ENCODE measurements around the gene MAP3K7.

MAP3K7 gene

DNA sequence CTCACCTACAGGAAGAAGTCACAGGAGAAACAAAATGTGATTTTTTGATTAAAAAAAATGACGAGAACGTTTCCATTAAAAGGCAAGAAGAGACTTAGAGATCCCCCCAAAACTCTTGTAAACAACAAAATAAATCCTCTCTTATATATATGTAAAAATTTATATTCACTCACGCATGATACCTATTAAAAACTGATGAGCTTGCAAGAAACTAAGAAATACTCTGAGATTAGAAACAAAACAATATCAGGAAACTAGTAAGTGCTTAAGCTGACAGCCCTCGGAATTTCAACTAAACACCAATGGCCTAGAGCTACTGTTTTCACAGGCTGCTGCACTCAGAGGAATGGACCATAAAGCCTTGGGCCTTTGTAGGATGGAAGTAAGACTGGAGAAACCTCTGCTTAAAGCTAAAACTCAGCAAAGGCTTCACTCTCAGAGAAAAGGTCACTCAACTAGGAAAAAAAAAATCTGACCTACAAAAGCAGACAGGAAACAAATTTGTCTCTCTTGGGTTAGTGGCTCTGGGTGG is 63.0 kb downstream of the MAP3K7 start:
- no peak for DNase-seq

DNA sequence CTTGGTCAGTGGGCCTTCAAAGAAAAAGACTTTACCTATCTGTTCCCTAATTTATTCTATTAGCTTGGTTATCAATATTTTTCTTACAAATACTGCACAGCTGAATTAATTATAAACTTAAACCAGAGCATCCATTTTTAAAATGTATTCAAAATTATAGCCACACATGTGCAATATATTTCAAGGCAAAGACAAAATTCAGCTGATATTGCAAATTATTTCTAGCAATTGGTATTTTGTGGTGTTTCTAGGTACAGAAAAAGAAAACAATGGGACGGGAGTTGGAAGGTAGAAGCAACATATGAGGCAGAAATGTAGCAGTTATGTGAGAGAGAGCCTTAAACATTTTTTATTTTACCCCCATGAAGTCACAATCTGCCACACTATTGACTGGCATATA is 64.9 kb downstream of the MAP3K7 start:
- DNase-seq, result no peak

DNA sequence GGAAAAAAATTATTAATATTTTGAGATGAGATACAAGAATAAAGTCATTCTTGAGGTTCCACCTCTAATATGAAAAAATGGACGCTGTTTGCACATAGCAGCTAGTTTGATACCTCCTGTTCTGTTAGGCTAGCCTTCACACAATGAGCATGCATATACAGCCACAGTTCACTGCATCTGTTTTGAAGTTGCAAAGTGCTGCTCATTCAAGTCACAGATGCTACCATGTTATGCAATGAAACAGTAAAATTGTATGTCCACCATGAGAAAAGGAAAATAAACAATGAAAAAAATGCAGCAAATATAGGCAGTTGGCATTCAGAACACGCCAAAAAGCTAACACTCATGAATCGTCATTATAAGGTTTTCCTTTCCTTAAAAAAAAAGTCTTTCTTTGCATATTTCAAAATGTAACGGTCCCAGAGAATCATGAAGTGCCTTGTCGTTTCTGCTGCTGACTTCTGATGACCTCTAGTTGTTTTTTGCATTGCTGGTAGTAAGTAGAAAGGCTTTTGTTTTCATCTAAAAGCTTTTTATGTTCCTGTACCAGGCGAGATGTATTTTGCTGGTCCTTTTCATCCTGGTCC is 70.7 kb downstream of the MAP3K7 start:
- DNase-seq, result no peak

DNA sequence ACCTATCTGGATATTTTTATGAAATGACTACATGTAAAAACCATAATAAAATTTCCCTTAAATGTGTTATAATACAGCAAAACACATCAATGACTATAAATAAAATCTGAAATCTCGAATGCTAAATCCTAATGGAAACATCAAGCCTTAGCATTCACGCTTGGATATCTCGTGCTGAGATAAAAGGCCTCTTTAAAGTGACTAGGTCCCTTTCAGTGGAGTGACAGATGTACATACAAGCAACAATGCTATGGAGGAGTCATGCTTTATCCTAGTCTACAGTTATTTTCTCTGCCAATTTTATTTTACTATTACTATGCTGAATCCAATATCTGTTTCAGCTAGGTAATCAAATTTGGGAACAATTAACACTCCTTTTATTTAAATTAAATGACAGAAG is 72.4 kb downstream of the MAP3K7 start:
- no peak for DNase-seq

DNA sequence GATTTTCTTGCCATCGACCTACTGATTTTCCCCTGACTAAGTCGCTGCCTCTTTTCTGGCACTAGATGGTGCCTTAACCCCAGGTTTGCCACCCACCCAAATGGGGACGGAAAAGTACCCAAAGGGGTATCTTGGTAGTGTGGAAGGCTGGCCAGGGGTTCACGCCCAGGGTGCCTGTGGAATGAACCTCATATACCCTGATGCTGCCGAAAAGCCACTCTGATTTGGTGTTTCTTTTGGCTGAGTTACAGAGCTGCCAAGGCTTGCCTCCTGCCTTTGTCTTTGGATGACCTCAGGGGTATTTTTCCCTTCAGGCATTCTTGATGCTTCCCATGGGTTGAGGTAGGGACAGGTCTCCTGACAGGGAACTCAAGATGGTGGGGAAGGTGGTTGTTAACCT is 78.1 kb downstream of the MAP3K7 start:
- DNase-seq, result no peak

DNA sequence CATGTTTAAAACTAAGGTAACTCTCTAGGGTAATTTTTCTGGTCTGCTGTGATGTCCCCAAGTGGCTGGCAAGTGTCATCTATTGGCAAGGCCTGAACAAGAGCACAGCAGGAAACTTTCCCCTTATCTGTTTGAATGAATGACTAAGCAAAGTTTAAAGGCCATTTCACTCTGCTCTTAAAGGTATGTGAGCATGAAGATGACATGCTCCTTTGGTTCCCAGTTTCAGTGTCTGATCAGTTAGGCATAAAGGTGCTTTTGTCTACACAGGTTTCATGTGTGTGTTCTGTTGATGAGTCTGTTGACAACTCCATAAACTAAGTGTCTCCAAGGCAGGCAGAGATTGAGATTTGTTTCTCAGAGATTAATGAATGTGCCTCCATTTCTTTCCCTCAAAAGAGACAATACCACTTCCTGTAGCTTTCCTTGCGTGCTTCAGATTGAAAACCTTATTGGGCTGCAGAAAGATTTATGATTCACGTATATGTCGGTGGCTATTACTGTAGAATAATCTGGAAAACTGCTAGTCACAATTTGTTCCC is 83.9 kb downstream of the MAP3K7 start:
- DNase-seq, result no peak

DNA sequence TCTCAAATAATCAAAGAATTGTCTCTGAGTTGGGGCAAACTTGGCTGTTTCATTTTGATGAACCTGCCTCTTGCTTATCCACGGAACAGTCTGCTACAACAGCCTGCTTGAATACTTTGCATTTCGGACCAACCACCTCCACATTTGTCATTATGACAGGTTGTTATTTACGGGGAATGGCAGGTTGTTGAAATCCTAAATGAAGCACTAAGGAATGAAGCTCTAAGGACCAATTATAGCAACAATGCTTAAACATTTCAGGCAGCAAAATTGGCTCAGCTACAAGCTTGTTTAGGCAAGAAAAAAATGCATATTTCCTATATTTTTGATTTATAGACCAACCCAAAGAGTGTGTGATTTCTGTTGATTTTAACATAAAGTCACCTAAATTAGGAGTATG is 84.5 kb downstream of the MAP3K7 start:
- DNase-seq, result no peak

DNA sequence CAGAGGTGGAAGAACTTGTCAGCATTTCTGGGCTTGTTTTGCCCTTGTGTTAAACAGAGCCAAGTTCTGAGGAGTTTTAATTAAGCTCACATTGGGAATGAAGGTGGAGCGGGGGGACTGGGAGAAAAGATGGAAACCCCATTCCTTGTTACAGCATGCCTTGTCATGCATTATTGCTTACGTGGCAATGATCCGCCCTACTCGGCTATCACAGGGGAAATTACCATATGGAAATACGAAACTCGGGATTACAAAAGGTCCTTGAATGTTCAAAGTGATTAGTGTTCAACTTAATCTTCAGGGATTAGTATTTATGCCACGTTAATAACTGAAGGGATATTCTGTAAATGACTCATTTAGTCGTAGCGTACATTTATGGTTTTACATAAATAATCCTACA is 86.4 kb downstream of the MAP3K7 start:
- DNase-seq, result no peak

DNA sequence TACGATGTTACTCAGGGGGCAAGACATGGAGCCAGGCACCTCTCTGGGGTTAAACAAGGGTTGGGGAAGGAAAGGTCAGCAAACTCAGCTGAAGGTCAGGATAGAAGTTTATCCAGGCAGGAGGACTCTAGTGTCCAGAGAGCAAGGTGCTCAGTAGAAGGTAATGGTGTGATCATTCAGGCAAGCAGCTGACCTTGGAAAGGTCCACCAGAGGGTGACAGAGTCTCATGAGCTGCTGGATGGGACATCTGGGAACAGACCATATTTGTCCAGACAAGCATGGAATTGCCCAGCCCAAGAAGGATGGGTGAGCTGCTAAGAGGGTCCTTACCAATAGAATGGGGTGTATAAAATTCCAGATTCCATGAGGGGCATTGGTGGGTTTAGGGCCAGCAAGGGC is 89.5 kb downstream of the MAP3K7 start:
- no peak for DNase-seq

DNA sequence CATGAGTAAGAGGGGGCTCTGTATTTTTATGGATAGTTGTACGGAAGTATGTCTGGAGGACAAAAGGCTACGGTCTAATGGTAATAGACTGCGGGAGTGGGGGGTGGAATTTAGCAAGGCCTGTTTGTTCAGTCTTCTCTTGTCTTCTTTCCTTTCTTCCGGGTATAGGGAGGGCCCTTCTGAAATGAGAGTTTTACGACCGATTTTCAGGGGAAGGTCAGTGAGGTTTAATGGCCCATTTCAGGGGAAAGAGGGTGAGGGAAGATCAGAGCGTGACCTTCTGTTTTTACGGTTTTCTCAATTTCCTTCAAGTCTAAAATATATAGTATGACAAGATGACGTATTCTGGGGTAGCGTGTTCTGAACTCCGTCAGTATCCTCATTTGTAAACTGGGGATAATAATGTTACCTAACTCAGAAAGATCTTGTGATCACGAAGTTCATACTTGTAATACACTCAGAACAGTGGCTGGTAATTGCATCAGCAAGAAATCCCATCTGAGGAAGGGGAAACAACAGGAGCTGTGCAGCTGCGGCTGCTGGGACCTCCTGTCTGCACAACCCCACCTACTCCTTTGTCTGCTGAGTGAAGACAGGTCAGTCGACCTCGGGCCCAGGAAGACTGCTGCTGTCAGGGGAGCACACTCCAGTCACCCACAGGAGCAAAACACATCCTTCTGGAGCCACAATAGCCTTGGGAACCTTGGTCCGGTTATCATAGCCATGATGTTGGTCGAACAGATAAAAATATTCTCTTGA is 90.4 kb downstream of the MAP3K7 start:
- no peak for DNase-seq

DNA sequence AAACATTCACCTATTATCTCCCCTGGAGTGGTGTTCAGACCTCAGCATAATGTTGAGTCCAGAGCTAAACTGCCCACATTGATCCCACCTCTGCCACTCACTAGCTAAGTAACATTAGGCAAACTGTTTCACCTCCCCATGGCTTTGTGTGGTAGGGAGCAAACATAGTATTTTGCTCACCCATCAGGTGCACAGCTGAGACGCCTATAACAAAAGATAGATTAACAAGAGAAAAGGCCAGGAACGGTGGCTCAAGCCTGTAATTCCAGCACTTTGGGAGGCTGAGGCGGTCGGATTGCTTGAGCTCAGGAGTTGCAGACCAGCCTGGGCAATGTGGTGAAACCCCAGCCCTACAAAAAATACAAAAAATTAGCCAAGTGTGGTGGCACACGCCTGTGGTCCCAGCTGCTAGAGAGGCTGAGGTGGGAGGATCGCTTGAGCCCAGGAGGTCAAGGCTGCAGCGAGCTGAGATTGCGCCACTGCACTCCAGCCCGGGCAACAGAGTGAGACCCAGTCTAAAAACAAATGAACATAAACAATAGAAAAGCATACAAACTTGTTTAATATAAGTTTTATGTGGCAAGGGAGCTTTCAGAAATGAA is 91.6 kb downstream of the MAP3K7 start:
- no peak for DNase-seq

DNA sequence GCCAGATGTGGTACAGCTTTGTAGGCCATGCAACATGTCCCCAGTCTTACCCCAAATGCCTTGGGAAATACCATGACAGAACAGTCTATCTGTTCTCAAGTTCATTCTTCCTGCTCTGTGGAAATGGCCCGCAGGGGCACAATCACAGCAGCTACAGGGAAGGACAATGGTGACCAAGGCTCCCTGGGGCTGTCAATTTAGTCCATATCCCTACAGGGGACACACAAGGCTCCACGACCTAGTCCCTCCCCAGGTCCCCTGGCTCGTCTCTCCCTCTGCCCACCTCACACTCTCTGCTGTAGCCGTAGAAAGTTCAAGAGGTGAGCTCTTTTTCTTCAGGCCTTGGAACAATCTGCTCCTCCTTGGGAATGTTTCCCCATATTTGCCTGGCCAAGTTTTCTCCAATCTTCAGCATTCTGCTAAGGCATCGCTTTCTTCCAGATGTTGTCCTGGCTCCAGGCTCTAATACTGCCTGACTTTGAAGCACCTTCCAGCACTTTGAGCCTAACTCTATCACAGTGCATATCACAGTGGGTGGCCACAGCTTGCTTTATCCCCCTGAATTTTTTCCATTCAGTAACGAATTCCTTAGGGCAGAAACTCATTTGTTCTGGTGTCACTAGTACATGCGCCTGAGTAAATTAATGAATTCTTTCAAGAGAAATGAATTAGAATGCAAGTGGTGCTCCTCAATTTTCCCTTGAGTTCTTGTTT is 92.6 kb downstream of the MAP3K7 start:
- no peak for DNase-seq

DNA sequence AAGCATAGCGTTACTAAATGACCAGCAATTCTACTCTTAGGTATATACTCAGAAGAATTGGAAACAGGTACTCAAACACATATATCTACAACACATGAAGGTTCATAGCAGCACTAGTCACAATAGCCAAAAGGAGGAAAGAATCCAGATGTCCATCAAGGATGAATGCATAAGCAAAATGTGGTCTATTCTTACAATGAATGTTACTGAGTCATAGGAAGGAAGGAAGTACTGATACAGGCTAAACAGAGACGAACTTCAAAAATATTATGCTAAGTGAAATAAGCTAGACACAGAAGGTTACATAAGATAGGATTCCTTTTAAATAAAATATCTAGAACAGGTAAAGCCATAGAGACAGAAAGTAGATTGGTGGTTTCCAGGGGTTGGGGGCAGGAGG is 93.5 kb downstream of the MAP3K7 start:
- DNase-seq, result no peak

DNA sequence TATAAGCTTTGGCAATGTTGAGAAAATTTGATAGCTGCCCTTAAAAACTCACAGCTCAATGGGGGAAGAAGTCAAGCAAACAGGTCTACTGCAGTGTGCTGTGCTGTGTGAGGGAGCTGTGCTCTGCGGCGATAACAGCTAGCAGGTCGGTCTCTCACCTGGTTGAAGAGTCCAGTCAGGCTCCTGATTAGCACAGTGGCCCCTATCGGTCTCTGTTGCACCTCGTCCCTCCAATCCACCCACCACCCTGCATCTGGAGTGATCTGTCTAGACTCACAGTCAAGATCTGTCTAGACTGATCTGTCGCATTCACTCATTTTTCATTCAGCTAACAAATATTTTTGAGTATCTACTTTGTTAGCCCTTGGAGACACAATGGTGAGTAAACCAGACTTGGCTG is 94.1 kb downstream of the MAP3K7 start:
- no peak for DNase-seq

DNA sequence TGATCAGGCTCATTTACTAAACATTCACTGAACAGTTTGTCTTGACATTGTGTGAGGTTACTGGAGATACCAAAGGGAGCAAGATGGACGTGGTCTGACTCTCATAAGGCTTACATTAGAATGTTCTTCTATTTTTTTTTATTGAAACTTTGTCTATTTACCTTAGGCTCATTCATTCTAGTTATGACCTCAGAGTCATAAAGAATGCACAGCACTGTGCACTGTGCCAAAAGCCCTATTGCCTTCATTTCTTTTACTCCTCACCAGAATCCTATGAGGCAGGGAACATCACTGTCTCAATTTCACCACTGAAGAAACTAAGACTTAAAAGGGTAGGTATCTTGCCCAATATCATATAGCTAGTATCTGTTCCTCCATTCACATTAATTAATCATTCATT is 94.5 kb downstream of the MAP3K7 start:
- no peak for DNase-seq

DNA sequence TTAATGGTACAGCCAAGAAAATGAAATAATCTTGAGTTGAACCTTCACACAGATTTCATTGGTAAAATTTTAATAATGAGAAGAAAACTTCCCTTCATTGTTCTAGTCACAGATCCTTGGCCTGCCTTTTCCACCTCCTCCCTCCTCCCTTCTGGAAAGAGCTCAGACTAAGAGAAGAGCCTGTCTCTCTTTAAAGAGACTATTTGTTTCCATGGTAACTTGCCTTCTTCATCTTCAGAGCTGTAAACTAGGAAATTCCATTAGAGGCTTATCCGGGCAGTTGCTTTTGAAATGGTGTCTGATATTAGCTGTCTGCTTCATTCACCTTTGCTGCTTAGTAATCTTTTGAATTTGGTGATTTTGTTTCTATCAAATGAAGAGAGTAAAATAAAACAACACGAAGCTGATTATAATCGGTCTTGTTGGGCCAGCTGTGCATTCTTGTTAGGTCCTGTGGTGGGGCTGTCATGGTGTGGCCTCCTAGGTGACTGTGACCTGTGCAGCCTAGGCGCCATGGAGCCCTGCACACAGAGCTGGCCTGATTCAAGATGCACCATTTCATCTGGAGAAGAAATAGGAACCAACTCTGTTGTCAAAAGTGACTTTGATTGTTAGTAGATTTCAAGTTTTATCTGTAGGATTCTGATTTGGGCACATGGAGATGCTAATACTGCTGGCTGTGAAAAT is 96.7 kb downstream of the MAP3K7 start:
- no peak for DNase-seq

DNA sequence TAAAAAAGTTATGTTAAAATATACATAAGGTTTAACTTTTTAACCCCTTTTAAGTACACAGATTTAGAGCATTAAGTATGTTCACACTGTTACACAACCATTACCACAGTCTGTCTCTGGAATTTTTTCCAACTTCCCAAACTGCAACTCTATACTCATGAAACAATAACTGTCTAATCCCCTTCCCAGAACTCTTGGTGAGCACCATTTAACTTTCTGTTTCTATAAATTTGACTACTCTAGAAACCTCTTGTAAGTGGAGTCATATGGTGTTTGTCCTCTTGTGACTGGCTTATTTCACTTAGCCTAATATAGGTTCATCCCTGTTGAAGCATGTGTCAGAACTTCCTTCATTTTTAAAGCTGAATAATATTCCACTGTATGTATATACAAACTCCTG is 98.1 kb downstream of the MAP3K7 start:
- DNase-seq, result no peak

DNA sequence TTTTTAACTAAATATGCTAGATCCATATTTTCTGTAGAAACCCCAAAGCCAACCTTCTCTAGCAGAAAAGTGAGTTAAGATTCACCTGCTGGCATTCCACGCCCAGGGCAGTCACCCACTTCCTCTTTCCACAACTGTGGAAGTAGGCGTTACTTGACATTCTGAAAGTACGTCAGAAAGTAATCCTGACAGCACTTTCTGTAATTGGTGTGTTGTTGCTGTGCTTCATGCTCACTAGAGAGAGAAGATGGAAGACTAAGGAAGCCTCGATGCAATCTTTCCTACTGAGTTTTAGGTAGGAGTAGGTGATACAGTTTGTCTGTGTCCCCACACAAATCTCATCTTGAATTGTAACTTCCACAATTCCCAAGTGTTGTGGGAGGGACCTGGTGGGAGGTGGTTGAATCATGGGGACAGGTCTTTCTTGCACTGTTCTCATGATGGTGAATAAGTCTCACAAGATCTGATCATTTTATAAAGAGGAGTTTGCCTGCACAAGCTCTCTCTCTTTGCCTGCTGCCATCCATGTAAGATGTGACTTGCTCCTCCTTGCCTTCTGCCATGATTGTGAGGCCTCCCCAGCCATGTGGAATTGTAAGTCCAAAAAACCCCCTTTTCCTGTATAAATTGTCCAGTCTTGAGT is 101.1 kb downstream of the MAP3K7 start:
- DNase-seq, result no peak

DNA sequence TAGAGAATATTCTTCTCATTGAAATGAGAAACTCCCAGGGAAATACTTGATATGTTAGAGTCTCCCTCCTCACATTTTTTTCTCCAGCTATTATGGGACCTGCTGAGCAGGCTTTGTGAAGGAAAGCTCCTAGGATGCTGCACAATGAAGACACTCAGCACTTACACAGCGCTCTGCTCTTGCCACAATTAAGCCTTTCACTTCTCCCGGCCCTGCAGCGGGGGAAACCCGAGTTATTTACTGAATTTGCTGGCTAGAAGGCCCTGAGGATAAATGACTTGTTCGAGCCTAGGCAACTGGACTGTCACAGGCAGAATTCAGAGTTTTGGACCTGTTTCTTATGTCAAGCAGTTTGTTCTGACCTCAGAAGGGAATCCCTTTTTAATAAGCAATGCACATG is 102.0 kb downstream of the MAP3K7 start:
- DNase-seq, result no peak

DNA sequence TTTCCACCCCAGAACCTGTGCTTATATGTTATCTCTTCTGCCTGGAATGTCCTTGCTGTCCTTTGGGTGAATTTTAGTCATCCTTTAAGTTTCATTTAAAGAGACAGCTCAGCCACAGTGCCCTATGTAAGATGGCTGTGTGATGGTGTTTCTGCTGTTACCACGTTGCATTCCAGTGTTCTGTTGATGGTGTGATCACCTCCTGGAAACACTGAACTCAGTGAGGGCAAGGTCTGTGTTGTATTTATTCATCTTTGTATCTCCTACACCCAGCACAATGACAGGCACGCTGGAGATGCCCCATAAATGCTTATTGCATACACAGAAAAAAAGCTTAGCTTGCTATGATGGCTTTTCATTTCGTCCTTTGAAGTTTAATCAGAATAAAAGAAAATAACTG is 102.5 kb downstream of the MAP3K7 start:
- DNase-seq, result no peak

DNA sequence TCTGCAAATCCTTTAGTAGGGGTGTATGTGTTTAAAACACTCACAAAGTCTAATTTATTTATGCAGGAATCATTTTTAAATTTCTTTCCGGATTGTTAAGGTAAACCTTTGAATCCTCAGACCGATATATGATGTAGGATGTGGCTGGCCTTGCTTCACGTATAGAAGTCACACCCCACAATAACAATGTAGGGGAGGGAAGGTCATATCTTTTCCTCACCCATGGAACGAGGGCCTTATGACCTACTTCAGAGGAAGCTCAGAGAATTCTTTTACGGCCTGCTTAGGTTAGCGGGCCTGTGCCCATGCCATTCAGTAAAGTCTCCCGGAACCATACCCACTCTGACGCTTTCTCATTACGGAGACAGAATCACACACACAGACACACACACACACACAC is 102.9 kb downstream of the MAP3K7 start:
- no peak for DNase-seq

DNA sequence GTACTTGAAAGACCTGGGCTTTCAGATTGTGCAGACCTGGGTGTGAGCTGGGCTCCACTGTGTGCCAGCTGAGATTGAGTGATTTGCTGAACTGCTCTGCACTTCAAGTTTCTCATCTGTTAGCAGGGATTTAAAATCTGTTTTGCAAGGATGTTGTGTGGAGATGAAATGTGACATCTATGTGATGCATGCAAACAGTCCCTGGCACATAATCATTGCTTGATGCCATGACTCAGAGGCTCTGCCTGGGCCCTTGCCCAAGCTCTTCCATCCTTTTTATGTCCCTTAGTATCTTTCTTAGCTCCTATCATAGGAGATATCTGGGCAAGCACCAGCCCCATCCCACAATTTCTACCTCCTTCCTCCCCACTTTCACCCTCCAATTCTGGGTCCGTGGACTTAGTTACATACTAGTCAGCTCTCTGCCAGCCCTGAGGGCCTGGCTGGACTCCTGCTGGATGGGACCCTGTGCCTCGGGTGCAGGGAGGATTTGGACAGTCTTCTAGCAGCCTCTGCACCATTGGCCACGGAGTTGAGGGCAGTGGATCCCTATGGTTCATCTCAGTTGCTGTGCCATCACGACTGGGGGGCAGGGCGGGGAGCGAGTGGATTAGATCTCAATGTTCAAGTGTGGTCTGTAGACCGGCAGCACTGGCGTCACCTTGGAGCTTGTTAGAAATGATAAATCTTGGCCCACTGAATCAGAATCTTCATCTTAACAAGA is 103.6 kb downstream of the MAP3K7 start:
- DNase-seq, result no peak
